Fibroblast of pulmonary artery (primary cell): ENCODE data around the gene CD34.
A peak's percentile ranks its signal among the peaks of the same experiment; 100 is the strongest.
"Not testable (repeated sequence)": the region's sequence is repeated elsewhere in the genome, so short reads cannot be mapped to it uniquely, and the experiment has no call there.

Experiments used
- DNase-seq: peaks from one replicate; pipeline ENCODE4 v3.0.0-alpha.2; 2010; ENCODE audit warnings: low read depth
- H3K4me3 ChIP-seq: replicated peaks from 2 replicates; pipeline ENCODE4 v1.5.1; 2011; ENCODE audit warnings: low read depth, mild to moderate bottlenecking, control low read depth, low read length, moderate library complexity
- TF ChIP-seq, protein P1 (sequence below): IDR thresholded peaks from 2 replicates; pipeline ENCODE4 v1.5.1; 2011; ENCODE audit warnings: mild to moderate bottlenecking, control low read depth, low read length, inconsistent platforms; ENCODE audit errors: missing control alignments

Gene CD34

GRCh38 chr1:207946756-207947155 lies 35.8 kb upstream of the CD34 start:
- H3K4me3 ChIP-seq, result no peak overlapping the region
- no peak for DNase-seq
- TF ChIP-seq, protein P1, sequence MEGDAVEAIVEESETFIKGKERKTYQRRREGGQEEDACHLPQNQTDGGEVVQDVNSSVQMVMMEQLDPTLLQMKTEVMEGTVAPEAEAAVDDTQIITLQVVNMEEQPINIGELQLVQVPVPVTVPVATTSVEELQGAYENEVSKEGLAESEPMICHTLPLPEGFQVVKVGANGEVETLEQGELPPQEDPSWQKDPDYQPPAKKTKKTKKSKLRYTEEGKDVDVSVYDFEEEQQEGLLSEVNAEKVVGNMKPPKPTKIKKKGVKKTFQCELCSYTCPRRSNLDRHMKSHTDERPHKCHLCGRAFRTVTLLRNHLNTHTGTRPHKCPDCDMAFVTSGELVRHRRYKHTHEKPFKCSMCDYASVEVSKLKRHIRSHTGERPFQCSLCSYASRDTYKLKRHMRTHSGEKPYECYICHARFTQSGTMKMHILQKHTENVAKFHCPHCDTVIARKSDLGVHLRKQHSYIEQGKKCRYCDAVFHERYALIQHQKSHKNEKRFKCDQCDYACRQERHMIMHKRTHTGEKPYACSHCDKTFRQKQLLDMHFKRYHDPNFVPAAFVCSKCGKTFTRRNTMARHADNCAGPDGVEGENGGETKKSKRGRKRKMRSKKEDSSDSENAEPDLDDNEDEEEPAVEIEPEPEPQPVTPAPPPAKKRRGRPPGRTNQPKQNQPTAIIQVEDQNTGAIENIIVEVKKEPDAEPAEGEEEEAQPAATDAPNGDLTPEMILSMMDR, result no peak

DNA sequence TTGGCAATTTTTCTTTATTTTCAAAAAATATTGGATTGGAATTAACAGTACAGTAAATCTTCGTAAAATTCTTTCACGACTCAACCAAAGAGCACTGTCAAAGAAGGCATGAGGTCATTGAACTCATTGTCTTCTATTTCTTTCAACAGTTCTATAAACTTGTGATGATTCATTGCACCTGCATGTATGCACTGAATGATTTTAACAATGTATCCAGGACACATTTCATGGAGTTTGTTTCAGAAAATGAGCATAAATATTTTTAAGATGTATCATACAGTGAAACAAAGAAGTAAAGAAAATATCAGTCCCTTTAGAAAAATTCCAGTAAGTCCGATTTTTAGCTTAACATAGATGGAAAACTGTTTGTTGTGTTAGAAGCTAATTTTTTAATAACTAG lies 33.6 kb upstream of the CD34 start:
- peak; percentile 66 for DNase-seq
- TF ChIP-seq, protein P1, result no peak

DNA sequence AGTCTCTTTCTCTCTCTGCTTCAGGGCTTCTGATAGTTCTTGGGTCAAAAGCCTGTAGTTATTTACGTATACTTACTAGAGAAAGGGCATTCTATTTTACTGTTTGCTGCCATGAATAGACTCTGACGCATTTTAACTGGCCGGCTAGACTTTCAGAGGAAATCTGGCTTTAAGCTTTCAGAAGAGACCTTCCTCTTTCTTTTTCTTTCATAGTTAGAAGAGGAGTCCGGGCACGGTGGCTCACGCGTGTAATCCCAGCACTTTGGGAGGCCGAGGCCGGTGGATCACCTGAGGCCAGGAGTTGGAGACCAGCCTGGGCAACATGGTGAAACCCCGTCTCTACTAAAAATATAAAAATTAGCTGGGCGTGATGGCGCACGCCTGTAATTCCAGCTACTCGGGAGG lies 31.4 kb upstream of the CD34 start:
- not testable (repeated sequence) for H3K4me3 ChIP-seq, DNase-seq

More for the DNA sequence above, 33.6 kb upstream of the CD34 start:
- no peak overlapping the region for H3K4me3 ChIP-seq

DNA sequence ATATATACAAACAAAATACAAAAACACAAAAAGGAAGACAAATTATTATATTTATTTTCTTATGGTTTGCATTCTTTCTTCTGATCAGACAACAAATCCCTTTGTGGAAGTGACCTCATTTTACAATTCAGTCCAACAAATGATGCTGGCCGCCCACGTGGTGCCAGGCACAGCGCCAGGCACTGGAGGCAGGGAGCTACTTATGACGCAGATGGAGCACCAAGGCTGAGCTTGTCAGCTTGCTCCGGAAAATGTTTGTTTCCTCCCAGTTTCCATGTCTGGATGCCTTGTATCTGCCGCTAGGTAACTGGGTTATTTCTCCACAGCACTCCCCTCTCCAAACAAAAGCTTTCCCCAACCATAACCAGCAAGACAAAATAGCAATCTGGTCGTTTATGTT lies 30.7 kb upstream of the CD34 start:
- TF ChIP-seq, protein P1, result no peak
- no peak overlapping the region for H3K4me3 ChIP-seq
- DNase-seq, result peak; percentile 97

DNA sequence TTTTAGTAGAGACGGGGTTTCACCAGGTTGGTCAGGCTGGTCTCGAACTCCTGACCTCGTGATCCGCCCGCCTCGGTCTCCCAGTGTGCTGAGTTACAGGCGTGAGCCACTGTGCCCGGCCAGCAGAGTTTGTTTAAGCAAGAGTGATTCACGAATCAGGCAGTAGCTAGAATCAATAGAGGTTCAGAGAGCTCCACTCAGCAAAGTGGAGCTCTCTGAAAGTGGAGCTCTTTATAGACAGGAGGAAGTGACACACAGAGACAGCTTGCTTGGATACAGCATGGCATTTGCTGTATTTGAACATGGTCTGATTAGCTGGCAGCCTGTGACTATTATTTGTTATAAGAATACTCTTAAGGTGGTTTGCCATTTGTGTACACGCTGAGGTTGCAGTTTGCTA lies 27.1 kb upstream of the CD34 start:
- DNase-seq, result peak; percentile 59
- no peak overlapping the region for H3K4me3 ChIP-seq
- TF ChIP-seq, protein P1, result no peak

DNA sequence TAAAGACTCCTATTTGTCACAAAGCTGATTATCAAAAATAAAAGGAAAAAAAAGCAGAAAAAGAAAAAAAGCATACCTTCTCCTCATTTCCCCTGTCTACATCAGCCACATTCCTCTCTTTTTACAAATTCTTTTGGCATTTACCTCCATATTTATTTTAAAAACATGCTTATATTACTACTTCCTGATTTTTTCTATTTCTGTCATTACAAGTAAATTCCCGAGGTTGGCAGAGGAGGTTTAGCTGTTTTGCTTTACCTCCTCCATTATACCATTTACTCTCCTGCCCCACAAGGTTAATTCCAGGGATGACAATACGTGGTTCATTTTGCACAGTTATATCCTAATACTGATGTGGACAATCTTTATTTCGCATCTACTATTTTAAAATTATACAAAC lies 26.3 kb upstream of the CD34 start:
- no peak for DNase-seq
- H3K4me3 ChIP-seq, result no peak overlapping the region
- TF ChIP-seq, protein P1, result no peak

- DNase-seq, result no peak
- TF ChIP-seq, protein P1, result no peak
- no peak overlapping the region for H3K4me3 ChIP-seq
Measured at GRCh38 chr1:207935166-207935583, 24.2 kb upstream of the CD34 start.
